Breast epithelium (tissue), 3 donors: ENCODE results near the gene IGFBP7.

Source experiments
- POLR2AphosphoS5 ChIP-seq, 3 donors: sonication (generic); formaldehyde crosslinking; IDR thresholded peaks; one replicate each; pipeline ENCODE4 v1.6.1; 2017; ENCODE audit warnings: antibody characterized with exemption in 3 of 3
- TF ChIP-seq, protein P1 (sequence below), 3 donors: fragments of 450-650 bp; IDR thresholded peaks; one replicate each; pipeline ENCODE4 v1.5.1; 2016 to 2017; ENCODE audit warnings: antibody characterized with exemption in 3 of 3, mild to moderate bottlenecking in 3 of 3, moderate library complexity in 3 of 3

DNA sequence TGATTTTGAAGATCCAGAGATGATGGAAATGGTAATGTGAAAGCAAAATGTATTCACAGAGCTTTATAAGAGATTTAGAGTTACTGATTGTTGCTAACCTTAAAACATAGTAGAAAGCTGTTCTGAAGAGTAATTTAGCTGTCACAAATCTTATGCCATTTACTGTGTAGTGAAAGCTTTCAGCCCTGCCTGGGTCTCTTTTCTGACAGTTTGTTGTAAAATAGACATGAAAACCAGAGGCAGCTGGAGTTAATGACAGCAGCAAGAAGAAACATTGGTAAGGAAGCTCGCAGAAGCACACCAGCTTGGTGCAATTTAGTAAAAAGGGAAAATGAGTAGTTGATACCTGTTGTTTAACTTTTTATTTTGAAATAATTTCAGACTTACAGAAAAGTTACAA is 110.4 kb downstream of the IGFBP7 start:
- TF ChIP-seq, protein P1, sequence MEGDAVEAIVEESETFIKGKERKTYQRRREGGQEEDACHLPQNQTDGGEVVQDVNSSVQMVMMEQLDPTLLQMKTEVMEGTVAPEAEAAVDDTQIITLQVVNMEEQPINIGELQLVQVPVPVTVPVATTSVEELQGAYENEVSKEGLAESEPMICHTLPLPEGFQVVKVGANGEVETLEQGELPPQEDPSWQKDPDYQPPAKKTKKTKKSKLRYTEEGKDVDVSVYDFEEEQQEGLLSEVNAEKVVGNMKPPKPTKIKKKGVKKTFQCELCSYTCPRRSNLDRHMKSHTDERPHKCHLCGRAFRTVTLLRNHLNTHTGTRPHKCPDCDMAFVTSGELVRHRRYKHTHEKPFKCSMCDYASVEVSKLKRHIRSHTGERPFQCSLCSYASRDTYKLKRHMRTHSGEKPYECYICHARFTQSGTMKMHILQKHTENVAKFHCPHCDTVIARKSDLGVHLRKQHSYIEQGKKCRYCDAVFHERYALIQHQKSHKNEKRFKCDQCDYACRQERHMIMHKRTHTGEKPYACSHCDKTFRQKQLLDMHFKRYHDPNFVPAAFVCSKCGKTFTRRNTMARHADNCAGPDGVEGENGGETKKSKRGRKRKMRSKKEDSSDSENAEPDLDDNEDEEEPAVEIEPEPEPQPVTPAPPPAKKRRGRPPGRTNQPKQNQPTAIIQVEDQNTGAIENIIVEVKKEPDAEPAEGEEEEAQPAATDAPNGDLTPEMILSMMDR (IDR thresholded peaks at IDR 0.05): no peak
- no peak for TF ChIP-seq POLR2AphosphoS5 (IDR thresholded peaks at IDR 0.05)
